GM21737 (cell line): ENCODE measurements around the gene PPP1R15B.

Experiments used
- ATAC-seq: cut with Tn5 transposase; IDR thresholded peaks from one replicate; pipeline ENCODE4 v1.9.1; 2021; ENCODE audit warnings: mild to moderate bottlenecking, moderate library complexity; ENCODE audit not compliant: unreplicated experiment

The PPP1R15B gene

GRCh38 chr1:204421441-204421840 lies 9.8 kb upstream of the PPP1R15B start:
- no peak for ATAC-seq

GRCh38 chr1:204420039-204421004 lies 8.7 kb upstream of the PPP1R15B start:
- no peak for ATAC-seq

GRCh38 chr1:204419064-204419403 lies 7.4 kb upstream of the PPP1R15B start:
- no peak for ATAC-seq

- ATAC-seq: peak; percentile 66
These were observed 6.8 kb upstream of the PPP1R15B start for GRCh38 chr1:204418174-204419063.

- ATAC-seq: no peak
These were observed 5.7 kb upstream of the PPP1R15B start for GRCh38 chr1:204417074-204417997.

- no peak for ATAC-seq
These were observed 5.0 kb upstream of the PPP1R15B start for GRCh38 chr1:204416589-204417073.

GRCh38 chr1:204415351-204415750 lies 3.7 kb upstream of the PPP1R15B start:
- ATAC-seq: no peak

- ATAC-seq: no peak
These were observed 2.4 kb upstream of the PPP1R15B start for GRCh38 chr1:204414016-204414415.

GRCh38 chr1:204413170-204413535 lies 1.5 kb upstream of the PPP1R15B start:
- ATAC-seq: no peak

- peak; percentile 27 for ATAC-seq
These were observed 748 bp downstream of the PPP1R15B start for GRCh38 chr1:204410688-204411450.

- ATAC-seq: no peak
These were observed 1.6 kb downstream of the PPP1R15B start for GRCh38 chr1:204409836-204410687.

- ATAC-seq: no peak
These were observed 2.5 kb downstream of the PPP1R15B start for GRCh38 chr1:204409123-204409522.

GRCh38 chr1:204408602-204409001 lies 3.0 kb downstream of the PPP1R15B start:
- ATAC-seq: no peak

- ATAC-seq: no peak
These were observed 3.5 kb downstream of the PPP1R15B start for GRCh38 chr1:204408074-204408507.

GRCh38 chr1:204407295-204407971 lies 4.2 kb downstream of the PPP1R15B start:
- ATAC-seq: no peak

GRCh38 chr1:204406621-204407020 lies 5.0 kb downstream of the PPP1R15B start:
- no peak for ATAC-seq

GRCh38 chr1:204405988-204406387 lies 5.6 kb downstream of the PPP1R15B start:
- ATAC-seq: no peak

- no peak for ATAC-seq
These were observed 7.0 kb downstream of the PPP1R15B start for GRCh38 chr1:204404629-204405028.
